Panc1 (cell line): ENCODE results near the gene PRELID2. TPM values are rescaled to one million over a fixed set of nuclear protein-coding genes. Genes with fewer than 3 reads are reported as not detected.

ENCODE experiments used
- ATAC-seq: fragments of 200-7000 bp; cut with Tn5 transposase; 2 replicates; pipeline ENCODE4 v1.9.1; 2020; ENCODE audit warnings: mild to moderate bottlenecking, moderate library complexity
- BruUV-seq: library from RNA; stranded (reverse); fragments of 400-500 nt; replicated peaks from 2 replicates; lab custom pipeline; 2021; lab: Mats Ljungman, UMichigan
- CTCF ChIA-PET: fragments of 300-600 bp; sonication (Branson Sonifier 250); formaldehyde crosslinking; loops from one replicate; lab custom pipeline; 2022; ENCODE audit warnings: antibody characterized with exemption; lab: Charles Lee
- POLR2A ChIA-PET: fragments of 300-600 bp; sonication (Branson Sonifier 250); formaldehyde crosslinking; loops from one replicate; lab custom pipeline; 2022; ENCODE audit warnings: antibody characterized with exemption; lab: Charles Lee
- DNase-seq: peaks from one replicate; pipeline ENCODE4 v3.0.0-alpha.2; 2010; ENCODE audit warnings: low read depth, low spot score
- H3K27ac ChIP-seq: 2 replicates; pipeline ENCODE4 v1.5.1; 2011; ENCODE audit warnings: mild to moderate bottlenecking, low read length, inconsistent platforms
- H3K27me3 ChIP-seq: fragments of 200-500 bp; sonication (Bioruptor generic); 2 replicates; pipeline ENCODE4 v1.6.0; 2014; ENCODE audit warnings: low read length, inconsistent platforms; ENCODE audit not compliant: control insufficient read depth, insufficient read depth
- H3K36me3 ChIP-seq: fragments of 200-500 bp; sonication (Bioruptor generic); 2 replicates; pipeline ENCODE4 v1.5.1; 2014; ENCODE audit warnings: inconsistent platforms, mild to moderate bottlenecking, low read length, moderate library complexity; ENCODE audit not compliant: control insufficient read depth, insufficient read depth
- H3K4me1 ChIP-seq: 2 replicates; pipeline ENCODE4 v1.5.1; 2011; ENCODE audit warnings: inconsistent platforms, mild to moderate bottlenecking, low read length, moderate library complexity; ENCODE audit not compliant: control insufficient read depth, insufficient read depth
- H3K4me3 ChIP-seq, 2 experiments: 2 replicates each; pipeline ENCODE4 v1.5.1; 2011 to 2012; ENCODE audit warnings: low read depth in 2 of 2, low read length in 2 of 2, mild to moderate bottlenecking in 2 of 2, inconsistent platforms in 1 of 2, moderate library complexity in 1 of 2
- H3K9me3 ChIP-seq: fragments of 200-500 bp; sonication (Bioruptor generic); 2 replicates; pipeline ENCODE4 v1.5.1; 2014; ENCODE audit warnings: low read depth, mild to moderate bottlenecking, inconsistent platforms, low read length, moderate library complexity; ENCODE audit not compliant: control insufficient read depth, insufficient read depth
- POLR2AphosphoS5 ChIP-seq: IDR thresholded peaks from 2 replicates; pipeline ENCODE4 v1.6.1; 2012; ENCODE audit warnings: mild to moderate bottlenecking, low read depth, low read length, moderate library complexity
- SIN3A ChIP-seq: IDR thresholded peaks from 2 replicates; pipeline ENCODE4 v1.6.1; 2012; ENCODE audit warnings: low read depth, mild to moderate bottlenecking, low read length, moderate library complexity, borderline replicate concordance; ENCODE audit not compliant: insufficient read depth
- TCF7L2 ChIP-seq: IDR thresholded peaks from 2 replicates; pipeline ENCODE4 v1.6.1; 2011; ENCODE audit warnings: mild to moderate bottlenecking, low read depth, low read length, inconsistent platforms
- in situ Hi-C: cut with HindIII; loops from 2 replicates; pipeline ENCODE4 v1.10.0; 2016; ENCODE audit warnings: low sequenced_read_pairs, low pct_unique_long_range_greater_than_20kb
- intact Hi-C: fragments of 100-400 bp; cut with micrococcal nuclease; formaldehyde crosslinking; loops from one replicate; pipeline ENCODE4 v1.10.0; 2022; ENCODE audit not compliant: unreplicated experiment
- total RNA-seq: library from RNA; stranded (reverse); gene quantifications from one replicate; pipeline ENCODE4 v1.2.1, GENCODE V29; 2021; ENCODE audit not compliant: unreplicated experiment
- TF ChIP-seq, protein P1 (sequence below): fragments of 450-650 bp; IDR thresholded peaks from 2 replicates; pipeline ENCODE4 v1.5.1; 2017; ENCODE audit warnings: mild to moderate bottlenecking
- TF ChIP-seq, protein P2 (sequence below), 2 experiments: IDR thresholded peaks; 2 replicates each; pipeline ENCODE4 v1.6.1; 2011 to 2012; ENCODE audit warnings: low read depth in 2 of 2, control low read depth in 1 of 2, low read length in 1 of 2, mild to moderate bottlenecking in 1 of 2, moderate library complexity in 1 of 2; ENCODE audit not compliant: insufficient read depth in 1 of 2

The PRELID2 gene
- total RNA-seq, 1 experiment from 2014 or later: 15.4 TPM

DNA sequence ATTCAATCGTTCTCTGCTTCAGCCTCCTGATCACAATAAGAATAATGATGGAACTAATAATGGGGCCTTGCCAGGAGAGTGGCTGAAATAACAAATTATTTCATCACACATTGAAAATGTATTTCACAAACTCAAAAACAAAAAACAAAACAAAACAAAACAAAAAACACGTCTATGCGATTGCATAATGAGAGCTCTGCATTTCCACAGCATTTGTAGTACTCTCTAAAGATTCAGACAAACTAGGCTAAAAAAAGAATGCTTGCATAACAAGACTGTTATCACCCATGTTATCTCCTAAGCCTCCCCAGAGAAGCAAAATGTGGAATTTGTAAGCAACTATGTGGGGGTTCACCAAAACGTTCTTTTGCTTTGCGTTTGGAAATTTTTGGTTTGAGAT, 48.1 kb downstream of the PRELID2 start:
- Histone ChIP-seq H3K27me3 (no peaks in the 10 kb centered on the region), H3K9me3 (no peaks in the 10 kb centered on the region), H3K4me3 (no peak overlapping the region), H3K36me3 (no peaks in the 10 kb centered on the region), H3K4me1 (no peaks in the 10 kb centered on the region), H3K27ac (no peak overlapping the region)
- BruUV-seq: no TSS peak
- CTCF ChIA-PET: no interaction called here
- DNase-seq (no peak), ATAC-seq (no peak)
- POLR2A ChIA-PET: no interaction called here
- in situ Hi-C loops: no loop called here
- TF ChIP-seq SIN3A (no peak), TCF7L2 (no peak), POLR2AphosphoS5 (no peak)
- TF ChIP-seq, protein P1, sequence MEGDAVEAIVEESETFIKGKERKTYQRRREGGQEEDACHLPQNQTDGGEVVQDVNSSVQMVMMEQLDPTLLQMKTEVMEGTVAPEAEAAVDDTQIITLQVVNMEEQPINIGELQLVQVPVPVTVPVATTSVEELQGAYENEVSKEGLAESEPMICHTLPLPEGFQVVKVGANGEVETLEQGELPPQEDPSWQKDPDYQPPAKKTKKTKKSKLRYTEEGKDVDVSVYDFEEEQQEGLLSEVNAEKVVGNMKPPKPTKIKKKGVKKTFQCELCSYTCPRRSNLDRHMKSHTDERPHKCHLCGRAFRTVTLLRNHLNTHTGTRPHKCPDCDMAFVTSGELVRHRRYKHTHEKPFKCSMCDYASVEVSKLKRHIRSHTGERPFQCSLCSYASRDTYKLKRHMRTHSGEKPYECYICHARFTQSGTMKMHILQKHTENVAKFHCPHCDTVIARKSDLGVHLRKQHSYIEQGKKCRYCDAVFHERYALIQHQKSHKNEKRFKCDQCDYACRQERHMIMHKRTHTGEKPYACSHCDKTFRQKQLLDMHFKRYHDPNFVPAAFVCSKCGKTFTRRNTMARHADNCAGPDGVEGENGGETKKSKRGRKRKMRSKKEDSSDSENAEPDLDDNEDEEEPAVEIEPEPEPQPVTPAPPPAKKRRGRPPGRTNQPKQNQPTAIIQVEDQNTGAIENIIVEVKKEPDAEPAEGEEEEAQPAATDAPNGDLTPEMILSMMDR: no peak
- TF ChIP-seq, protein P2, sequence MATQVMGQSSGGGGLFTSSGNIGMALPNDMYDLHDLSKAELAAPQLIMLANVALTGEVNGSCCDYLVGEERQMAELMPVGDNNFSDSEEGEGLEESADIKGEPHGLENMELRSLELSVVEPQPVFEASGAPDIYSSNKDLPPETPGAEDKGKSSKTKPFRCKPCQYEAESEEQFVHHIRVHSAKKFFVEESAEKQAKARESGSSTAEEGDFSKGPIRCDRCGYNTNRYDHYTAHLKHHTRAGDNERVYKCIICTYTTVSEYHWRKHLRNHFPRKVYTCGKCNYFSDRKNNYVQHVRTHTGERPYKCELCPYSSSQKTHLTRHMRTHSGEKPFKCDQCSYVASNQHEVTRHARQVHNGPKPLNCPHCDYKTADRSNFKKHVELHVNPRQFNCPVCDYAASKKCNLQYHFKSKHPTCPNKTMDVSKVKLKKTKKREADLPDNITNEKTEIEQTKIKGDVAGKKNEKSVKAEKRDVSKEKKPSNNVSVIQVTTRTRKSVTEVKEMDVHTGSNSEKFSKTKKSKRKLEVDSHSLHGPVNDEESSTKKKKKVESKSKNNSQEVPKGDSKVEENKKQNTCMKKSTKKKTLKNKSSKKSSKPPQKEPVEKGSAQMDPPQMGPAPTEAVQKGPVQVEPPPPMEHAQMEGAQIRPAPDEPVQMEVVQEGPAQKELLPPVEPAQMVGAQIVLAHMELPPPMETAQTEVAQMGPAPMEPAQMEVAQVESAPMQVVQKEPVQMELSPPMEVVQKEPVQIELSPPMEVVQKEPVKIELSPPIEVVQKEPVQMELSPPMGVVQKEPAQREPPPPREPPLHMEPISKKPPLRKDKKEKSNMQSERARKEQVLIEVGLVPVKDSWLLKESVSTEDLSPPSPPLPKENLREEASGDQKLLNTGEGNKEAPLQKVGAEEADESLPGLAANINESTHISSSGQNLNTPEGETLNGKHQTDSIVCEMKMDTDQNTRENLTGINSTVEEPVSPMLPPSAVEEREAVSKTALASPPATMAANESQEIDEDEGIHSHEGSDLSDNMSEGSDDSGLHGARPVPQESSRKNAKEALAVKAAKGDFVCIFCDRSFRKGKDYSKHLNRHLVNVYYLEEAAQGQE (IDR thresholded peaks at IDR 0.05; ENCODE audit: insufficient read depth in 1 of 2, low read depth in 2 of 2, low read length in 1 of 2): no peak
- intact Hi-C loops: no loop called here

DNA sequence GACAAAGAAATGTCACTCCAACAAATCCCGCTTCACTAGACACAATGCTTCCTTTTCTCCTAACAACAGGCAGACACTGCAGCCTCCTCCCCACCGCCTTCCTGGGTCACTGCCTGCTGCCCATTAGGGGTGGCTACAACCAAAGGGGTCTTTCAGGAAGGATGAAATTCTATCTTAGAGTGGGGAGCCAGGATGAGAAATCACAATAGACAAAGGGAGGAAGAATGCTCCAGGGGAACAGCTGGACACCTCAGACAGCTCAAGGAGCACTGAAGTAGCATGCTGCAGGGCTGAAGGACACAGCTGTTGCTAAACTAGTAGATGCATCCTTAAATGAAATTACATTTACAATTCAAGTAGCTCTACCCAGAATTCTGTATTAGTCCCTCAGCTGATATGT, 54.2 kb downstream of the PRELID2 start:
- Histone ChIP-seq H3K9me3 (no peaks in the 10 kb centered on the region), H3K4me3 (no peak overlapping the region), H3K27me3 (no peaks in the 10 kb centered on the region), H3K36me3 (no peaks in the 10 kb centered on the region), H3K4me1 (no peaks in the 10 kb centered on the region), H3K27ac (no peak overlapping the region)
- ChIA-PET CTCF (no interaction called here), POLR2A (no interaction called here)
- in situ Hi-C loops: no loop called here
- no peak for TF ChIP-seq POLR2AphosphoS5
- TF ChIP-seq TCF7L2: no peak
- TF ChIP-seq, protein P1: no peak
- TF ChIP-seq, protein P2 (IDR thresholded peaks at IDR 0.05; ENCODE audit: insufficient read depth in 1 of 2, low read depth in 2 of 2, low read length in 1 of 2): no peak
- TF ChIP-seq SIN3A: no peak
- no peak for ATAC-seq
- intact Hi-C loops: no loop called here
- no TSS peak for BruUV-seq
- no peak for DNase-seq
